H9 (cell line): ENCODE results near the gene SDHA. TPM values are rescaled to one million over a fixed set of nuclear protein-coding genes. Genes with fewer than 3 reads are reported as not detected.

ENCODE experiments used
- DNase-seq: peaks from one replicate; pipeline ENCODE4 v3.0.0-alpha.2; 2017
- H2AFZ ChIP-seq: one replicate; pipeline ENCODE4 v1.6.1; 2013; ENCODE audit warnings: mild to moderate bottlenecking, low read length, control low read depth, moderate library complexity
- H2AK5ac ChIP-seq: 2 replicates; pipeline ENCODE4 v1.6.1; 2013; ENCODE audit warnings: low read length, control low read depth, mixed read lengths; ENCODE audit not compliant: insufficient read length
- H2BK120ac ChIP-seq: one replicate; pipeline ENCODE4 v1.6.1; 2013; ENCODE audit warnings: low read depth, mild to moderate bottlenecking, low read length, control low read depth, inconsistent platforms; ENCODE audit not compliant: poor library complexity, severe bottlenecking
- H2BK12ac ChIP-seq: 2 replicates; pipeline ENCODE4 v1.6.1; 2013; ENCODE audit warnings: low read length, control low read depth, mixed read lengths, low read depth; ENCODE audit not compliant: insufficient read length
- H2BK15ac ChIP-seq: 2 replicates; pipeline ENCODE4 v1.6.1; 2013; ENCODE audit warnings: low read depth, low read length, control low read depth
- H2BK20ac ChIP-seq: one replicate; pipeline ENCODE4 v1.6.1; 2013; ENCODE audit warnings: low read depth, mild to moderate bottlenecking, low read length, control low read depth, inconsistent platforms; ENCODE audit not compliant: poor library complexity, severe bottlenecking
- H2BK5ac ChIP-seq: 2 replicates; pipeline ENCODE4 v1.6.1; 2013; ENCODE audit warnings: low read length, control low read depth, mixed read lengths; ENCODE audit not compliant: insufficient read length
- H3K14ac ChIP-seq: 2 replicates; pipeline ENCODE4 v1.6.1; 2013; ENCODE audit warnings: low read length, control low read depth; ENCODE audit not compliant: insufficient read depth
- H3K18ac ChIP-seq: 2 replicates; pipeline ENCODE4 v1.6.1; 2013; ENCODE audit warnings: low read depth, mild to moderate bottlenecking, mixed read lengths, low read length, control low read depth; ENCODE audit not compliant: insufficient read length
- H3K23ac ChIP-seq: 2 replicates; pipeline ENCODE4 v1.6.1; 2013; ENCODE audit warnings: low read length, control low read depth, mixed read lengths, low read depth; ENCODE audit not compliant: insufficient read length
- H3K23me2 ChIP-seq: 2 replicates; pipeline ENCODE4 v1.6.1; 2013; ENCODE audit warnings: low read depth, mild to moderate bottlenecking, mixed read lengths, low read length, control low read depth; ENCODE audit not compliant: insufficient read length, poor library complexity, severe bottlenecking
- H3K27ac ChIP-seq: 2 replicates; pipeline ENCODE4 v1.5.1; 2013; ENCODE audit warnings: low read length, control low read depth, mixed read lengths, low read depth; ENCODE audit not compliant: insufficient read length
- H3K27me3 ChIP-seq: 2 replicates; pipeline ENCODE4 v1.6.1; 2013; ENCODE audit warnings: low read length, control low read depth, inconsistent platforms; ENCODE audit not compliant: insufficient read depth
- H3K4ac ChIP-seq: 2 replicates; pipeline ENCODE4 v1.6.1; 2013; ENCODE audit warnings: low read depth, mild to moderate bottlenecking, control low read depth, inconsistent platforms, low read length, moderate library complexity
- H3K4me1 ChIP-seq: 2 replicates; pipeline ENCODE4 v1.6.1; 2013; ENCODE audit warnings: low read length, control low read depth, inconsistent platforms; ENCODE audit not compliant: insufficient read depth
- H3K4me2 ChIP-seq: 2 replicates; pipeline ENCODE4 v1.6.1; 2013; ENCODE audit warnings: low read length, control low read depth, mixed read lengths; ENCODE audit not compliant: insufficient read length, insufficient read depth
- H3K56ac ChIP-seq: 2 replicates; pipeline ENCODE4 v1.6.1; 2013; ENCODE audit warnings: low read depth, mild to moderate bottlenecking, mixed read lengths, low read length, control low read depth; ENCODE audit not compliant: insufficient read length
- H3K79me1 ChIP-seq: 2 replicates; pipeline ENCODE4 v1.6.1; 2013; ENCODE audit warnings: low read depth, mild to moderate bottlenecking, moderate library complexity, low read length, control low read depth, inconsistent platforms; ENCODE audit not compliant: insufficient read depth, poor library complexity, severe bottlenecking
- H3K79me2 ChIP-seq: 2 replicates; pipeline ENCODE4 v1.6.1; 2013; ENCODE audit warnings: low read length, control low read depth, inconsistent platforms; ENCODE audit not compliant: insufficient read depth
- H3K9ac ChIP-seq: 2 replicates; pipeline ENCODE4 v1.6.1; 2013; ENCODE audit warnings: low read length, control low read depth, mixed read lengths; ENCODE audit not compliant: insufficient read length; ENCODE audit errors: extremely low read depth
- H3K9me3 ChIP-seq: one replicate; pipeline ENCODE4 v1.6.1; 2013; ENCODE audit warnings: low read depth, low read length, inconsistent platforms; ENCODE audit not compliant: control insufficient read depth
- H3T11ph ChIP-seq: one replicate; pipeline ENCODE4 v1.6.1; 2013; ENCODE audit warnings: mild to moderate bottlenecking, low read length, control low read depth, inconsistent platforms
- H4K20me1 ChIP-seq: one replicate; pipeline ENCODE4 v1.6.1; 2013; ENCODE audit not compliant: control insufficient read depth, insufficient read length, insufficient read depth
- H4K5ac ChIP-seq: 2 replicates; pipeline ENCODE4 v1.6.1; 2013; ENCODE audit warnings: low read depth, mild to moderate bottlenecking, mixed read lengths, low read length, control low read depth; ENCODE audit not compliant: insufficient read length
- H4K8ac ChIP-seq: replicated peaks from 2 replicates; pipeline ENCODE4 v1.6.1; 2013; ENCODE audit warnings: low read length, control low read depth, mixed read lengths, low read depth; ENCODE audit not compliant: insufficient read length
- H4K91ac ChIP-seq: 2 replicates; pipeline ENCODE4 v1.6.1; 2013; ENCODE audit warnings: low read depth, mild to moderate bottlenecking, moderate library complexity, mixed read lengths, low read length, control low read depth; ENCODE audit not compliant: insufficient read length
- H3K27ac Mint-ChIP-seq, 3 experiments: 2 replicates in 2 of 3; 3 replicates in 1 of 3; pipeline ENCODE4 v1.8.0; 2020 to 2021; ENCODE audit warnings: mixed read lengths in 3 of 3, mild to moderate bottlenecking in 1 of 3, moderate library complexity in 1 of 3
- H3K27me3 Mint-ChIP-seq: 2 replicates; pipeline ENCODE4 v1.8.0; 2021; ENCODE audit warnings: low read depth, mild to moderate bottlenecking, moderate library complexity, mixed read lengths
- H3K36me3 Mint-ChIP-seq, 3 experiments: 2 replicates in 2 of 3; 3 replicates in 1 of 3; pipeline ENCODE4 v1.8.0; 2020 to 2021; ENCODE audit warnings: low read depth in 3 of 3, mixed read lengths in 3 of 3; ENCODE audit not compliant: insufficient read depth in 1 of 3
- H3K4me1 Mint-ChIP-seq, 2 experiments: 2 replicates each; pipeline ENCODE4 v1.8.0; 2020; ENCODE audit warnings: mixed read lengths in 2 of 2
- H3K4me3 Mint-ChIP-seq, 2 experiments: 2 replicates in 1 of 2; 3 replicates in 1 of 2; pipeline ENCODE4 v1.8.0; 2020 to 2021; ENCODE audit warnings: mild to moderate bottlenecking in 2 of 2, mixed read lengths in 2 of 2, moderate library complexity in 1 of 2
- H3K9me3 Mint-ChIP-seq, 2 experiments: 2 replicates in 1 of 2; 3 replicates in 1 of 2; pipeline ENCODE4 v1.8.0; 2020; ENCODE audit warnings: mild to moderate bottlenecking in 2 of 2, mixed read lengths in 2 of 2, moderate library complexity in 1 of 2
- CTCF ChIP-seq: fragments of 200-600 bp; sonication (generic); conservative IDR thresholded peaks from 3 replicates; pipeline ENCODE4 v1.8.0; 2021; ENCODE audit warnings: antibody characterized with exemption, mild to moderate bottlenecking
- WGBS: extraction: QIAGEN DNeasy Blood & Tissue Kit; methylation state at CpG from one replicate; pipeline ENCODE4 v1.1.7; 2013; ENCODE audit warnings: missing lambda C conversion rate, low lambda C conversion rate, mixed read lengths; ENCODE audit not compliant: insufficient read length; ENCODE audit errors: extremely low coverage; 5-methylcytosine and 5-hydroxymethylcytosine counted together
- total RNA-seq: library from RNA; stranded (reverse); gene quantifications from 2 replicates; pipeline ENCODE4 v1.2.1, GENCODE V29; 2021

The SDHA gene
- total RNA-seq, 1 experiment from 2014 or later, result 84.8 TPM

DNA sequence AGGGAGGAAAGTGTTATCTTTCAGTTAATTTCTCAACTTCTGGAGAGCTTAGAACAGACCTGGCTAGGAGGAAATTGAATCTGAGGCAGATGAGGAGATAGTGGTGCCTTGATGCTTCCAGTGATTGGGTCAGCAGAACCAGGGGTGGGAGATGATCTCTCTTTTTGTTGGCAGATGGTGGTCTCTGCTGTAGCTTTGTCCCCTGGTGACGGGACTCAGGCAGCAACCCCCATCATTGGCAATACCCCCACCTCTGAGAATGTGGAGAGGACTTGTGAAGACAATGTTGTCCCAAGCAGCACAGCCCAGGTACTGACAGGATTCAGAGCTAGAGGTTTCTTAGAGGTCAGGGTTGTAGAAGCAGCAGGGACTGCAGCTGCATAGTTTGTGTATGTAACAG lies 49.6 kb downstream of the SDHA start:
- H3K27ac Mint-ChIP-seq, result no peak overlapping the region
- Histone ChIP-seq H3K79me2 (no peaks in the 10 kb centered on the region), H2BK120ac (no peak overlapping the region), H3K9me3 (no peaks in the 10 kb centered on the region), H3K4me2 (no peak overlapping the region), H2BK5ac (no peak overlapping the region), H2BK12ac (no peak overlapping the region), H3K4ac (no peak overlapping the region), H2AFZ (no peak overlapping the region), H3K56ac (no peak overlapping the region), H2AK5ac (no peak overlapping the region), H4K8ac (no peak overlapping the region), H3K27me3 (no peaks in the 10 kb centered on the region), H3K4me1 (no peaks in the 10 kb centered on the region), H3T11ph (no peak overlapping the region), H3K79me1 (no peaks in the 10 kb centered on the region), H3K9ac (no peak overlapping the region), H3K18ac (no peak overlapping the region), H3K27ac (no peak overlapping the region), H3K23ac (no peak overlapping the region), H3K23me2 (peaks cover 6% of the 10 kb centered on the region), H4K5ac (no peak overlapping the region), H4K20me1 (no peaks in the 10 kb centered on the region), H3K14ac (no peak overlapping the region), H2BK15ac (no peak overlapping the region), H4K91ac (no peak overlapping the region), H2BK20ac (no peak overlapping the region)
- H3K9me3 Mint-ChIP-seq, result no peaks in the 10 kb centered on the region
- peaks cover 10 to 19% (median 18%) of the 10 kb centered on the region in 3 experiments for H3K36me3 Mint-ChIP-seq
- no peak for DNase-seq
- no peak overlapping the region for H3K4me3 Mint-ChIP-seq
- H3K4me1 Mint-ChIP-seq, result peaks cover 3 to 12% of the 10 kb centered on the region in 2 experiments
- no peak for TF ChIP-seq CTCF
- H3K27me3 Mint-ChIP-seq, result peaks cover 2% of the 10 kb centered on the region
- no CpG with 5 or more reads among the region's 1 CpG for WGBS
